Measurements from ENCODE around the gene TMEM44.
"Not testable (repeated sequence)": the region's sequence is repeated elsewhere in the genome, so short reads cannot be mapped to it uniquely, and the experiment has no call there.

TMEM44 gene

GRCh38 chr3:194560047-194560446 is 73.2 kb downstream of the TMEM44 start:
- no peak for DNase-seq (ENCODE audit: low spot score in 2 of 2)
- no peaks in the 10 kb centered on the region for H3K36me3 ChIP-seq (replicated peaks)
- no peaks in the 10 kb centered on the region; the same call in 1 of the 2 replicates for H3K4me1 ChIP-seq
- no peaks in the 10 kb centered on the region for H3K9me3 ChIP-seq
- H3K27me3 ChIP-seq (ENCODE audit: low read depth) = no peaks in the 10 kb centered on the region
- in situ Hi-C loops (cut with MboI; ENCODE audit: low sequenced_read_pairs) = no loop called here
- no peak overlapping the region for H3K4me3 ChIP-seq

- Histone ChIP-seq H3K9me3 (no peaks in the 10 kb centered on the region), H3K36me3 (replicated peaks) (no peaks in the 10 kb centered on the region), H3K27me3 (ENCODE audit: low read depth) (no peaks in the 10 kb centered on the region), H3K4me3 (no peak overlapping the region), H3K4me1 (no peaks in the 10 kb centered on the region; the same call in 1 of the 2 replicates)
- no peak for DNase-seq (ENCODE audit: low spot score in 2 of 2)
- in situ Hi-C loops (cut with MboI; ENCODE audit: low sequenced_read_pairs) = no loop called here
Observed at GRCh38 chr3:194559530-194559929, 73.7 kb downstream of the TMEM44 start.

GRCh38 chr3:194556086-194557056 is 76.8 kb downstream of the TMEM44 start:
- DNase-seq (ENCODE audit: low spot score in 2 of 2) = no peak
- Histone ChIP-seq H3K27me3 (ENCODE audit: low read depth) (no peaks in the 10 kb centered on the region), H3K4me1 (no peaks in the 10 kb centered on the region), H3K36me3 (replicated peaks) (no peaks in the 10 kb centered on the region), H3K9me3 (no peaks in the 10 kb centered on the region), H3K4me3 (no peak overlapping the region)
- in situ Hi-C loops (cut with MboI; ENCODE audit: low sequenced_read_pairs) = no loop called here

- no peak for DNase-seq (ENCODE audit: low spot score in 2 of 2)
- H3K9me3 ChIP-seq = no peaks in the 10 kb centered on the region
- in situ Hi-C loops (cut with MboI; ENCODE audit: low sequenced_read_pairs) = no loop called here
- H3K4me3 ChIP-seq = no peak overlapping the region
- no peaks in the 10 kb centered on the region for H3K4me1 ChIP-seq
- H3K27me3 ChIP-seq (ENCODE audit: low read depth) = no peaks in the 10 kb centered on the region
- H3K36me3 ChIP-seq (replicated peaks) = no peaks in the 10 kb centered on the region
Observed at GRCh38 chr3:194555175-194556062, 77.8 kb downstream of the TMEM44 start.

GRCh38 chr3:194554473-194555123 is 78.6 kb downstream of the TMEM44 start:
- H3K4me1 ChIP-seq = no peaks in the 10 kb centered on the region
- no peak overlapping the region for H3K4me3 ChIP-seq
- no peaks in the 10 kb centered on the region for H3K9me3 ChIP-seq
- H3K36me3 ChIP-seq (replicated peaks) = no peaks in the 10 kb centered on the region
- in situ Hi-C loops (cut with MboI; ENCODE audit: low sequenced_read_pairs) = no loop called here
- H3K27me3 ChIP-seq (ENCODE audit: low read depth) = no peaks in the 10 kb centered on the region
- no peak for DNase-seq (ENCODE audit: low spot score in 2 of 2)

GRCh38 chr3:194552327-194552949 is 80.8 kb downstream of the TMEM44 start:
- DNase-seq (ENCODE audit: low spot score in 2 of 2) = no peak
- in situ Hi-C loops (cut with MboI; ENCODE audit: low sequenced_read_pairs) = no loop called here
- Histone ChIP-seq H3K36me3 (replicated peaks) (no peaks in the 10 kb centered on the region), H3K27me3 (ENCODE audit: low read depth) (no peaks in the 10 kb centered on the region), H3K4me1 (no peaks in the 10 kb centered on the region), H3K4me3 (no peak overlapping the region), H3K9me3 (0 out of 2 replicates have a peak, but pooled peaks cover 1% of the 10 kb centered on the region)

- in situ Hi-C loops (cut with MboI; ENCODE audit: low sequenced_read_pairs) = no loop called here
Observed at GRCh38 chr3:194549853-194550252, 83.4 kb downstream of the TMEM44 start.

GRCh38 chr3:194548346-194549321 is 84.6 kb downstream of the TMEM44 start:
- Histone ChIP-seq H3K36me3 (replicated peaks) (no peaks in the 10 kb centered on the region), H3K27me3 (ENCODE audit: low read depth) (no peaks in the 10 kb centered on the region), H3K4me1 (no peaks in the 10 kb centered on the region), H3K9me3 (0 out of 2 replicates have a peak, but pooled peaks cover 5% of the 10 kb centered on the region), H3K4me3 (no peak overlapping the region)
- in situ Hi-C loops (cut with MboI; ENCODE audit: low sequenced_read_pairs) = no loop called here
- DNase-seq (ENCODE audit: low spot score in 2 of 2) = no peak

More at GRCh38 chr3:194549853-194550252, 83.4 kb downstream of the TMEM44 start:
- Histone ChIP-seq H3K36me3 (replicated peaks) (no peaks in the 10 kb centered on the region), H3K4me1 (no peaks in the 10 kb centered on the region), H3K9me3 (0 out of 2 replicates have a peak, but pooled peaks cover 5% of the 10 kb centered on the region), H3K4me3 (no peak overlapping the region), H3K27me3 (ENCODE audit: low read depth) (no peaks in the 10 kb centered on the region)
- no peak for DNase-seq (ENCODE audit: low spot score in 2 of 2)

GRCh38 chr3:194547042-194547441 is 86.2 kb downstream of the TMEM44 start:
- no peaks in the 10 kb centered on the region for H3K4me1 ChIP-seq
- H3K4me3 ChIP-seq = no peak overlapping the region
- no peaks in the 10 kb centered on the region for H3K27me3 ChIP-seq (ENCODE audit: low read depth)
- DNase-seq (ENCODE audit: low spot score in 2 of 2) = no peak
- 0 out of 2 replicates have a peak, but pooled peaks cover 5% of the 10 kb centered on the region for H3K9me3 ChIP-seq
- in situ Hi-C loops (cut with MboI; ENCODE audit: low sequenced_read_pairs) = no loop called here
- no peaks in the 10 kb centered on the region for H3K36me3 ChIP-seq (replicated peaks)

GRCh38 chr3:194545538-194545937 is 87.7 kb downstream of the TMEM44 start:
- DNase-seq (ENCODE audit: low spot score in 2 of 2); H3K4me3 ChIP-seq; H3K36me3 ChIP-seq (replicated peaks); H3K4me1 ChIP-seq; in situ Hi-C loops (cut with MboI; ENCODE audit: low sequenced_read_pairs); H3K9me3 ChIP-seq; H3K27me3 ChIP-seq (ENCODE audit: low read depth): not testable (repeated sequence)

- no peak for DNase-seq (ENCODE audit: low spot score in 2 of 2)
- Histone ChIP-seq H3K36me3 (replicated peaks) (no peaks in the 10 kb centered on the region), H3K27me3 (ENCODE audit: low read depth) (no peaks in the 10 kb centered on the region), H3K9me3 (0 out of 2 replicates have a peak, but pooled peaks cover 5% of the 10 kb centered on the region), H3K4me1 (no peaks in the 10 kb centered on the region), H3K4me3 (no peak overlapping the region)
- in situ Hi-C loops (cut with MboI; ENCODE audit: low sequenced_read_pairs) = no loop called here
Observed at GRCh38 chr3:194543550-194543949, 89.7 kb downstream of the TMEM44 start.

- Histone ChIP-seq H3K36me3 (replicated peaks) (no peaks in the 10 kb centered on the region), H3K4me1 (no peaks in the 10 kb centered on the region), H3K9me3 (no peaks in the 10 kb centered on the region), H3K27me3 (ENCODE audit: low read depth) (no peaks in the 10 kb centered on the region), H3K4me3 (no peak overlapping the region)
- in situ Hi-C loops (cut with MboI; ENCODE audit: low sequenced_read_pairs) = no loop called here
- no peak for DNase-seq (ENCODE audit: low spot score in 2 of 2)
Observed at GRCh38 chr3:194541483-194541882, 91.7 kb downstream of the TMEM44 start.
